ENCODE measurements around the gene CLINT1.

GRCh38 chr5:157756122-157756521 is 102.8 kb downstream of the CLINT1 start:
- TF ChIP-seq CTCF (IDR thresholded peaks at IDR 0.05) (no peak), POLR2AphosphoS5 (IDR thresholded peaks at IDR 0.05; ENCODE audit: insufficient read depth in 1 of 2, low read depth in 1 of 2) (no peak)
